Mesenchymal stem cell (in vitro differentiated cells and primary cell): ENCODE data around the gene EPS15.
"Not testable (repeated sequence)": the region's sequence is repeated elsewhere in the genome, so short reads cannot be mapped to it uniquely, and the experiment has no call there.

Experiments
- DNase-seq: peaks from one replicate; pipeline ENCODE4 v3.0.0-alpha.2; 2013
- H2AFZ ChIP-seq: one replicate; pipeline ENCODE4 v1.6.1; 2013; ENCODE audit warnings: low read depth, mild to moderate bottlenecking, control low read depth, inconsistent platforms, low read length, moderate library complexity
- H2AK5ac ChIP-seq: 2 replicates; pipeline ENCODE4 v1.6.1; 2013; ENCODE audit warnings: low read length, moderate library complexity, mild to moderate bottlenecking, inconsistent platforms; ENCODE audit not compliant: severe bottlenecking
- H2BK120ac ChIP-seq: one replicate; pipeline ENCODE4 v1.6.1; 2013; ENCODE audit warnings: low read depth, mild to moderate bottlenecking, inconsistent platforms, low read length, moderate library complexity
- H2BK12ac ChIP-seq, 2 experiments: one replicate each; pipeline ENCODE4 v1.6.1; 2013; ENCODE audit warnings: inconsistent platforms in 2 of 2, low read length in 2 of 2, mild to moderate bottlenecking in 2 of 2, moderate library complexity in 2 of 2, control low read depth in 1 of 2
- H2BK15ac ChIP-seq: one replicate; pipeline ENCODE4 v1.6.1; 2013; ENCODE audit warnings: mild to moderate bottlenecking, low read depth, inconsistent platforms; ENCODE audit not compliant: poor library complexity, severe bottlenecking
- H2BK5ac ChIP-seq: 2 replicates; pipeline ENCODE4 v1.6.1; 2013; ENCODE audit warnings: low read depth, mild to moderate bottlenecking, low read length, control low read depth, inconsistent platforms; ENCODE audit not compliant: poor library complexity, severe bottlenecking
- H3K14ac ChIP-seq, 2 experiments: one replicate each; pipeline ENCODE4 v1.6.1; 2013; ENCODE audit warnings: inconsistent platforms in 2 of 2, low read length in 2 of 2, control low read depth in 1 of 2, mild to moderate bottlenecking in 1 of 2, moderate library complexity in 1 of 2
- H3K18ac ChIP-seq, 2 experiments: one replicate each; pipeline ENCODE4 v1.6.1; 2013; ENCODE audit warnings: inconsistent platforms in 2 of 2, low read length in 2 of 2, control low read depth in 1 of 2, low read depth in 1 of 2, mild to moderate bottlenecking in 1 of 2
- H3K23ac ChIP-seq, 2 experiments: one replicate each; pipeline ENCODE4 v1.6.1; 2013; ENCODE audit warnings: inconsistent platforms in 2 of 2, low read length in 2 of 2, mild to moderate bottlenecking in 2 of 2, moderate library complexity in 2 of 2, control low read depth in 1 of 2
- H3K27ac ChIP-seq: 2 replicates; pipeline ENCODE4 v1.5.1; 2013; ENCODE audit warnings: mild to moderate bottlenecking, moderate library complexity, low read length, control low read depth, inconsistent platforms; ENCODE audit not compliant: poor library complexity, severe bottlenecking
- H3K27me3 ChIP-seq, 2 experiments: 2 replicates each; pipeline versions ENCODE4 v1.6.1 to v1.7.0; 2013; ENCODE audit warnings: low read length in 2 of 2, mild to moderate bottlenecking in 2 of 2, moderate library complexity in 2 of 2, control low read depth in 1 of 2, inconsistent platforms in 1 of 2; ENCODE audit not compliant: control insufficient read depth in 1 of 2, insufficient read depth in 1 of 2
- H3K36me3 ChIP-seq, 2 experiments: 2 replicates each; pipeline versions ENCODE4 v1.6.1 to v1.7.0; 2013; ENCODE audit warnings: low read length in 2 of 2, control low read depth in 1 of 2, inconsistent platforms in 1 of 2, low read depth in 1 of 2, mild to moderate bottlenecking in 1 of 2; ENCODE audit not compliant: insufficient read depth in 2 of 2, control insufficient read depth in 1 of 2
- H3K4ac ChIP-seq, 2 experiments: one replicate each; pipeline ENCODE4 v1.6.1; 2013; ENCODE audit warnings: inconsistent platforms in 2 of 2, low read length in 2 of 2, mild to moderate bottlenecking in 2 of 2, moderate library complexity in 2 of 2, control low read depth in 1 of 2, low read depth in 1 of 2
- H3K4me1 ChIP-seq: 2 replicates; pipeline ENCODE4 v1.6.1; 2013; ENCODE audit warnings: low read depth, low read length, control low read depth; ENCODE audit not compliant: control insufficient read depth, insufficient read depth
- H3K4me2 ChIP-seq: 2 replicates; pipeline ENCODE4 v1.6.1; 2013; ENCODE audit warnings: low read length, mild to moderate bottlenecking, inconsistent platforms; ENCODE audit not compliant: poor library complexity, severe bottlenecking
- H3K4me3 ChIP-seq, 2 experiments: 2 replicates each; pipeline versions ENCODE4 v1.5.1 to v1.7.0; 2013; ENCODE audit warnings: low read length in 2 of 2, mild to moderate bottlenecking in 2 of 2, control low read depth in 1 of 2, low read depth in 1 of 2; ENCODE audit not compliant: insufficient read depth in 1 of 2
- H3K79me1 ChIP-seq: replicated peaks from 2 replicates; pipeline ENCODE4 v1.6.1; 2013; ENCODE audit warnings: mild to moderate bottlenecking, control low read depth, low read length, inconsistent platforms; ENCODE audit not compliant: poor library complexity, severe bottlenecking
- H3K9ac ChIP-seq: 2 replicates; pipeline ENCODE4 v1.7.0; 2013; ENCODE audit warnings: mild to moderate bottlenecking, low read length, moderate library complexity
- H3K9me3 ChIP-seq: 2 replicates; pipeline ENCODE4 v1.7.0; 2013; ENCODE audit warnings: mild to moderate bottlenecking, low read length; ENCODE audit not compliant: control insufficient read depth
- H4K8ac ChIP-seq: one replicate; pipeline ENCODE4 v1.6.1; 2013; ENCODE audit warnings: inconsistent platforms, mild to moderate bottlenecking, low read length, moderate library complexity
- H4K91ac ChIP-seq: one replicate; pipeline ENCODE4 v1.6.1; 2013; ENCODE audit warnings: mild to moderate bottlenecking, low read length, inconsistent platforms
- WGBS: methylation state at CpG from one replicate; pipeline ENCODE4 v1.1.7; 2013; ENCODE audit warnings: mixed read lengths; 5-methylcytosine and 5-hydroxymethylcytosine counted together

EPS15 gene

GRCh38 chr1:51535006-51535592 is 16.0 kb upstream of the EPS15 start:
- Histone ChIP-seq H3K27me3 (no peaks in the 10 kb centered on the region), H4K8ac (no peak overlapping the region), H3K18ac (no peak overlapping the region), H3K23ac (no peak overlapping the region), H3K36me3 (no peaks in the 10 kb centered on the region), H3K4me3 (no peak overlapping the region), H3K9me3 (no peaks in the 10 kb centered on the region), H2BK15ac (no peak overlapping the region), H3K9ac (peak overlapping the region; percentile 76), H3K27ac (no peak overlapping the region), H2BK12ac (no peak overlapping the region), H2BK5ac (no peak overlapping the region), H2AFZ (no peak overlapping the region), H3K79me1 (no peaks in the 10 kb centered on the region), H3K14ac (no peak overlapping the region), H3K4me1 (no peaks in the 10 kb centered on the region), H2AK5ac (no peak overlapping the region), H3K4ac (no peak overlapping the region), H4K91ac (no peak overlapping the region), H3K4me2 (no peak overlapping the region), H2BK120ac (no peak overlapping the region)
- WGBS = 45% methylated on average over 2 of the region's 3 CpGs
- peak; percentile 66 for DNase-seq

- Histone ChIP-seq H3K27me3 (no peaks in the 10 kb centered on the region), H4K91ac (no peak overlapping the region), H3K4me1 (no peaks in the 10 kb centered on the region), H2BK5ac (no peak overlapping the region), H3K9ac (peak overlapping the region; percentile 76), H3K14ac (no peak overlapping the region), H3K9me3 (no peaks in the 10 kb centered on the region), H3K27ac (no peak overlapping the region), H2BK12ac (no peak overlapping the region), H3K4me3 (no peak overlapping the region), H3K18ac (no peak overlapping the region), H3K23ac (no peak overlapping the region), H2AFZ (no peak overlapping the region), H3K4me2 (no peak overlapping the region), H4K8ac (peak overlapping the region; percentile 49), H3K36me3 (no peaks in the 10 kb centered on the region), H3K4ac (no peak overlapping the region), H2AK5ac (no peak overlapping the region), H3K79me1 (no peaks in the 10 kb centered on the region), H2BK15ac (no peak overlapping the region), H2BK120ac (no peak overlapping the region)
- no peak for DNase-seq
- WGBS = 90% methylated on average over 3 of the region's 3 CpGs
Observed at GRCh38 chr1:51534447-51534846, 15.4 kb upstream of the EPS15 start.

GRCh38 chr1:51532853-51533252 is 13.8 kb upstream of the EPS15 start:
- Histone ChIP-seq H4K91ac (no peak overlapping the region), H3K27ac (no peak overlapping the region), H2BK15ac (no peak overlapping the region), H2AK5ac (no peak overlapping the region), H2BK120ac (no peak overlapping the region), H2BK5ac (no peak overlapping the region), H2AFZ (no peak overlapping the region), H3K36me3 (no peaks in the 10 kb centered on the region), H3K9ac (no peak overlapping the region), H2BK12ac (no peak overlapping the region), H3K4me1 (no peaks in the 10 kb centered on the region), H3K4me2 (no peak overlapping the region), H3K27me3 (no peaks in the 10 kb centered on the region), H4K8ac (no peak overlapping the region), H3K18ac (no peak overlapping the region), H3K4ac (no peak overlapping the region), H3K79me1 (no peaks in the 10 kb centered on the region), H3K4me3 (no peak overlapping the region), H3K14ac (no peak overlapping the region), H3K9me3 (no peaks in the 10 kb centered on the region), H3K23ac (no peak overlapping the region)
- 100% methylated on average over 1 of the region's 1 CpG for WGBS
- DNase-seq = no peak

GRCh38 chr1:51530447-51530846 is 11.4 kb upstream of the EPS15 start:
- H3K18ac ChIP-seq, H3K14ac ChIP-seq, H3K9ac ChIP-seq, H3K4me2 ChIP-seq, H3K9me3 ChIP-seq, H3K4ac ChIP-seq, H2BK5ac ChIP-seq, H3K79me1 ChIP-seq, H3K4me3 ChIP-seq, H3K27ac ChIP-seq, H3K36me3 ChIP-seq, H3K27me3 ChIP-seq, H3K4me1 ChIP-seq, H4K8ac ChIP-seq, H2BK15ac ChIP-seq, H2AFZ ChIP-seq, H3K23ac ChIP-seq, H2BK12ac ChIP-seq, H4K91ac ChIP-seq, DNase-seq, H2AK5ac ChIP-seq, H2BK120ac ChIP-seq: not testable (repeated sequence)
- WGBS = 93% methylated on average over 4 of the region's 4 CpGs
